Mesenchymal stem cell (in vitro differentiated cells and primary cell): Measurements from ENCODE around the gene PCDHB1.

Experiments used
- DNase-seq: peaks from one replicate; pipeline ENCODE4 v3.0.0-alpha.2; 2013
- H2AFZ ChIP-seq: one replicate; pipeline ENCODE4 v1.6.1; 2013; ENCODE audit warnings: low read depth, mild to moderate bottlenecking, control low read depth, inconsistent platforms, low read length, moderate library complexity
- H2AK5ac ChIP-seq: 2 replicates; pipeline ENCODE4 v1.6.1; 2013; ENCODE audit warnings: low read length, moderate library complexity, mild to moderate bottlenecking, inconsistent platforms; ENCODE audit not compliant: severe bottlenecking
- H2BK120ac ChIP-seq: one replicate; pipeline ENCODE4 v1.6.1; 2013; ENCODE audit warnings: low read depth, mild to moderate bottlenecking, inconsistent platforms, low read length, moderate library complexity
- H2BK12ac ChIP-seq, 2 experiments: one replicate each; pipeline ENCODE4 v1.6.1; 2013; ENCODE audit warnings: inconsistent platforms in 2 of 2, low read length in 2 of 2, mild to moderate bottlenecking in 2 of 2, moderate library complexity in 2 of 2, control low read depth in 1 of 2
- H2BK15ac ChIP-seq: one replicate; pipeline ENCODE4 v1.6.1; 2013; ENCODE audit warnings: mild to moderate bottlenecking, low read depth, inconsistent platforms; ENCODE audit not compliant: poor library complexity, severe bottlenecking
- H2BK5ac ChIP-seq: 2 replicates; pipeline ENCODE4 v1.6.1; 2013; ENCODE audit warnings: low read depth, mild to moderate bottlenecking, low read length, control low read depth, inconsistent platforms; ENCODE audit not compliant: poor library complexity, severe bottlenecking
- H3K14ac ChIP-seq, 2 experiments: one replicate each; pipeline ENCODE4 v1.6.1; 2013; ENCODE audit warnings: inconsistent platforms in 2 of 2, low read length in 2 of 2, control low read depth in 1 of 2, mild to moderate bottlenecking in 1 of 2, moderate library complexity in 1 of 2
- H3K18ac ChIP-seq, 2 experiments: one replicate each; pipeline ENCODE4 v1.6.1; 2013; ENCODE audit warnings: inconsistent platforms in 2 of 2, low read length in 2 of 2, control low read depth in 1 of 2, low read depth in 1 of 2, mild to moderate bottlenecking in 1 of 2
- H3K23ac ChIP-seq, 2 experiments: one replicate each; pipeline ENCODE4 v1.6.1; 2013; ENCODE audit warnings: inconsistent platforms in 2 of 2, low read length in 2 of 2, mild to moderate bottlenecking in 2 of 2, moderate library complexity in 2 of 2, control low read depth in 1 of 2
- H3K27ac ChIP-seq: 2 replicates; pipeline ENCODE4 v1.5.1; 2013; ENCODE audit warnings: mild to moderate bottlenecking, moderate library complexity, low read length, control low read depth, inconsistent platforms; ENCODE audit not compliant: poor library complexity, severe bottlenecking
- H3K27me3 ChIP-seq, 2 experiments: 2 replicates each; pipeline versions ENCODE4 v1.6.1 to v1.7.0; 2013; ENCODE audit warnings: low read length in 2 of 2, mild to moderate bottlenecking in 2 of 2, moderate library complexity in 2 of 2, control low read depth in 1 of 2, inconsistent platforms in 1 of 2; ENCODE audit not compliant: control insufficient read depth in 1 of 2, insufficient read depth in 1 of 2
- H3K36me3 ChIP-seq, 2 experiments: 2 replicates each; pipeline versions ENCODE4 v1.6.1 to v1.7.0; 2013; ENCODE audit warnings: low read length in 2 of 2, control low read depth in 1 of 2, inconsistent platforms in 1 of 2, low read depth in 1 of 2, mild to moderate bottlenecking in 1 of 2; ENCODE audit not compliant: insufficient read depth in 2 of 2, control insufficient read depth in 1 of 2
- H3K4ac ChIP-seq, 2 experiments: one replicate each; pipeline ENCODE4 v1.6.1; 2013; ENCODE audit warnings: inconsistent platforms in 2 of 2, low read length in 2 of 2, mild to moderate bottlenecking in 2 of 2, moderate library complexity in 2 of 2, control low read depth in 1 of 2, low read depth in 1 of 2
- H3K4me1 ChIP-seq: 2 replicates; pipeline ENCODE4 v1.6.1; 2013; ENCODE audit warnings: low read depth, low read length, control low read depth; ENCODE audit not compliant: control insufficient read depth, insufficient read depth
- H3K4me2 ChIP-seq: 2 replicates; pipeline ENCODE4 v1.6.1; 2013; ENCODE audit warnings: low read length, mild to moderate bottlenecking, inconsistent platforms; ENCODE audit not compliant: poor library complexity, severe bottlenecking
- H3K4me3 ChIP-seq, 2 experiments: 2 replicates each; pipeline versions ENCODE4 v1.5.1 to v1.7.0; 2013; ENCODE audit warnings: low read length in 2 of 2, mild to moderate bottlenecking in 2 of 2, control low read depth in 1 of 2, low read depth in 1 of 2; ENCODE audit not compliant: insufficient read depth in 1 of 2
- H3K79me1 ChIP-seq: replicated peaks from 2 replicates; pipeline ENCODE4 v1.6.1; 2013; ENCODE audit warnings: mild to moderate bottlenecking, control low read depth, low read length, inconsistent platforms; ENCODE audit not compliant: poor library complexity, severe bottlenecking
- H3K9ac ChIP-seq: 2 replicates; pipeline ENCODE4 v1.7.0; 2013; ENCODE audit warnings: mild to moderate bottlenecking, low read length, moderate library complexity
- H3K9me3 ChIP-seq: 2 replicates; pipeline ENCODE4 v1.7.0; 2013; ENCODE audit warnings: mild to moderate bottlenecking, low read length; ENCODE audit not compliant: control insufficient read depth
- H4K8ac ChIP-seq: one replicate; pipeline ENCODE4 v1.6.1; 2013; ENCODE audit warnings: inconsistent platforms, mild to moderate bottlenecking, low read length, moderate library complexity
- H4K91ac ChIP-seq: one replicate; pipeline ENCODE4 v1.6.1; 2013; ENCODE audit warnings: mild to moderate bottlenecking, low read length, inconsistent platforms
- WGBS: methylation state at CpG from one replicate; pipeline ENCODE4 v1.1.7; 2013; ENCODE audit warnings: mixed read lengths; 5-methylcytosine and 5-hydroxymethylcytosine counted together

Gene PCDHB1

GRCh38 chr5:141032626-141033025 is 18.5 kb upstream of the PCDHB1 start:
- no peak overlapping the region for H4K8ac ChIP-seq
- H3K36me3 ChIP-seq, result no peaks in the 10 kb centered on the region
- H3K27me3 ChIP-seq, result no peaks in the 10 kb centered on the region
- no peak overlapping the region for H3K14ac ChIP-seq
- H3K4me2 ChIP-seq, result no peak overlapping the region
- H2BK15ac ChIP-seq, result no peak overlapping the region
- no peak overlapping the region for H2AK5ac ChIP-seq
- WGBS, result no CpG with 5 or more reads among the region's 1 CpG
- no peak overlapping the region for H2BK5ac ChIP-seq
- H3K9ac ChIP-seq, result no peak overlapping the region
- H3K79me1 ChIP-seq, result no peaks in the 10 kb centered on the region
- no peak overlapping the region for H2AFZ ChIP-seq
- no peak overlapping the region for H2BK12ac ChIP-seq
- no peak overlapping the region for H3K27ac ChIP-seq
- no peaks in the 10 kb centered on the region for H3K4me1 ChIP-seq
- no peak overlapping the region for H2BK120ac ChIP-seq
- peaks cover 2% of the 10 kb centered on the region for H3K9me3 ChIP-seq
- no peak overlapping the region for H3K18ac ChIP-seq
- H3K4me3 ChIP-seq, result no peak overlapping the region
- no peak overlapping the region for H4K91ac ChIP-seq
- H3K4ac ChIP-seq, result no peak overlapping the region
- DNase-seq, result no peak
- no peak overlapping the region for H3K23ac ChIP-seq

GRCh38 chr5:141039061-141039460 is 12.1 kb upstream of the PCDHB1 start:
- no peak for DNase-seq
- H3K4me2 ChIP-seq, result no peak overlapping the region
- peaks cover 2% of the 10 kb centered on the region for H3K9me3 ChIP-seq
- H2BK5ac ChIP-seq, result no peak overlapping the region
- H2AFZ ChIP-seq, result no peak overlapping the region
- H3K36me3 ChIP-seq, result no peaks in the 10 kb centered on the region
- no peak overlapping the region for H2BK12ac ChIP-seq
- H4K91ac ChIP-seq, result no peak overlapping the region
- peaks cover 2% of the 10 kb centered on the region for H3K4me1 ChIP-seq
- no peaks in the 10 kb centered on the region for H3K79me1 ChIP-seq
- no peak overlapping the region for H3K9ac ChIP-seq
- H3K14ac ChIP-seq, result no peak overlapping the region
- no peaks in the 10 kb centered on the region for H3K27me3 ChIP-seq
- no peak overlapping the region for H2BK15ac ChIP-seq
- no peak overlapping the region for H3K18ac ChIP-seq
- no peak overlapping the region for H3K23ac ChIP-seq
- no peak overlapping the region for H4K8ac ChIP-seq
- H2AK5ac ChIP-seq, result no peak overlapping the region
- no peak overlapping the region for H3K27ac ChIP-seq
- no peak overlapping the region for H2BK120ac ChIP-seq
- H3K4ac ChIP-seq, result no peak overlapping the region
- H3K4me3 ChIP-seq, result no peak overlapping the region

- Histone ChIP-seq H3K14ac (no peak overlapping the region), H2BK5ac (no peak overlapping the region), H3K27ac (no peak overlapping the region), H3K4me1 (peaks cover 2% of the 10 kb centered on the region), H3K79me1 (no peaks in the 10 kb centered on the region), H3K9me3 (peaks cover 2% of the 10 kb centered on the region), H3K4me2 (peak overlapping the region; percentile 80), H3K4me3 (no peak overlapping the region), H4K91ac (no peak overlapping the region), H2AFZ (no peak overlapping the region), H3K9ac (no peak overlapping the region), H3K27me3 (no peaks in the 10 kb centered on the region), H2BK15ac (no peak overlapping the region), H2BK12ac (no peak overlapping the region), H3K23ac (no peak overlapping the region), H2AK5ac (no peak overlapping the region), H3K36me3 (no peaks in the 10 kb centered on the region), H4K8ac (no peak overlapping the region), H3K18ac (no peak overlapping the region), H3K4ac (no peak overlapping the region), H2BK120ac (no peak overlapping the region)
- DNase-seq, result no peak
- 85% methylated on average over 1 of the region's 3 CpGs for WGBS
Observed at GRCh38 chr5:141039517-141039916, 11.7 kb upstream of the PCDHB1 start.

GRCh38 chr5:141040093-141040770 is 10.9 kb upstream of the PCDHB1 start:
- Histone ChIP-seq H2BK120ac (no peak overlapping the region), H3K14ac (no peak overlapping the region), H3K18ac (no peak overlapping the region), H3K79me1 (no peaks in the 10 kb centered on the region), H2BK5ac (no peak overlapping the region), H2BK15ac (no peak overlapping the region), H2AFZ (no peak overlapping the region), H3K4me2 (peak overlapping the region; percentile 80), H3K4me3 (peak overlapping the region in 1 of 2 experiments; percentile 70), H4K8ac (no peak overlapping the region), H4K91ac (peak overlapping the region; percentile 39), H3K4me1 (peaks cover 2% of the 10 kb centered on the region), H3K9ac (peak overlapping the region; percentile 77), H3K27ac (no peak overlapping the region), H3K27me3 (no peaks in the 10 kb centered on the region), H2AK5ac (no peak overlapping the region), H3K9me3 (peaks cover 2% of the 10 kb centered on the region), H3K23ac (no peak overlapping the region), H3K4ac (no peak overlapping the region), H2BK12ac (no peak overlapping the region), H3K36me3 (no peaks in the 10 kb centered on the region)
- 1% methylated on average over 23 of the region's 24 CpGs for WGBS
- peak; percentile 80 for DNase-seq
